NCI-H2107 treated with DMSO at 0.1 percent for 48 hours (cell line): ENCODE results near the gene TOMM5.

Source experiments
- DNase-seq: peaks from one replicate; lab custom pipeline; 2025; ENCODE audit not compliant: unreplicated experiment; lab: John Stamatoyannopoulos, UW

Gene TOMM5

DNA sequence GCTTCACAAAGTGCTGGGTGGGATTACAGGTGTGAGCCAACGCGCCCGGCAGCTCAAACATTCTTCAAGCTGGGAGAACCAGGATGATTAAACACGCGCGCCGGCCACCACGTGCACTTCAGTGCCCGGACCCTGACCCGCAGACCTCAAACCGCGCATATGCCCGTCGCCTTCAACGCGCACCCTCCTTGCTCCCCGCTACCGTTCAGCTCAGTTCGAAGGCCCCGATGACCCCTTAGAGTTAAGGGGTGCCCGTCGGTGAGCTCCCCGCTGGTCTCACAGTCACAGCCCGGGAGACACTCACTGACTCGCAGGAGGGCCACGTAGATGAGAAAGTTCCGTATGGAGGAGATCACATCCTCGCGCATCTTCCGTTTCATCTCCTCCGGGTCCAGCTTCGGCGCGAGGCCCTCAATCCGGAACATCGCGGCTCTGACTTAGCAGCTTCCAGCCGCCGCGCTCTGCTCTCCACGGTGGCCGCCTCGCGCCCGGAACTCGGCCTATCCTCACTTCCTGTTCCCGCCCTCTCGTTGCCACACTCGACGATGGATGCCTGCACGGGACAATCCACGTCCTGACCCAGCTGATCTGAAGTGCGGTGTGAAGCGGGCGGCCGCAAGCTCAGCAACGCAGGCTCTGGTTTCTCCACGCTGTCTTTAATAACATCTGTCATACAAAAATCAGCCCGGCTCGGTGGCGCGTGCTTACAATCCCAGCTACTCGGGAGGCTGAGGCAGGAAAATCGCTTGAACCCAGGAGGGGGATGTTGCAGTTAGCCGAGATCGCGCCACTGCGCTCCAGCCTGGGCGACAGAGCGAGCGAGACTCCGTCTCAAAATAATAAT is at the start of gene TOMM5:
TOMM5 (minus strand) TSS at position 490 of the 844 bp plus-strand sequence; CDS start at position 425, 65 bp downstream.
- peak; percentile 76 for DNase-seq

DNA sequence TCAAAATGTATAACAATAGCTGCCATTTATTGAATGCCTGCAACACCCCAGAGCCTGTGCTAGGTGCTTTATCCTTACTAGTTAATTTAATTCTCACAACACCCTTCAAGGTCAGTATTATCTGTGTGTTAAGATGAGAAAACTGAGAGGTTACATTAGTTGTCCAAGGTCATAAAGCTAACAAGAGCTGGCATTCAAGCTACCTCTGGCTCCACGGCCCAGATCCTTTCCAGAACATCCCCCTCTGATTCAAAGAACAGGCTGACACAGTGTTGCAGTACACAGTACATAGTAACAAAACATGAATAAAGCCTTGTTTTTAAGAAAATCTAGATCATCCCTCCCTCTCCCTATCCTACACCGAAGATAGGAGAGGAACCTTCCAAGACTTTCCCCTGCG is 48.9 kb upstream of the TOMM5 start:
- no peak for DNase-seq

DNA sequence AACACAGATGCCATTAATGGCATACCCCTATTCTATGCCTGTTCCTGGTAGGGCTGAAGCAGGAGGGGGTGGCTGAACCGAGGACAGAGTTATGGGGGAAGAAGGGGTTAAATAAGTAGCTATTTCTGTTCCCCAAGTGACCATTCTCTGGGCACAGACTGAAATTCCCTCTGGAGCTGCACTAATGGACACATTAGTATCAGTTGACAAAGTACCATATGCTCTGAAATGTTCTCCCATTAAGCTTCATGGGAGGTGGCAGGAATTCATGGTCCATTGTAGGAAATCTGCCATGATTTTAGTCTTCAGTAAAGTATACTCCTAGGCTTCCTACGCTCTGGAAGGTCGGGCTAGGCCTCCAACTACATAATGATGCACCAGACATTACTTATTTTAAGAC is 47.8 kb upstream of the TOMM5 start:
- DNase-seq = no peak

DNA sequence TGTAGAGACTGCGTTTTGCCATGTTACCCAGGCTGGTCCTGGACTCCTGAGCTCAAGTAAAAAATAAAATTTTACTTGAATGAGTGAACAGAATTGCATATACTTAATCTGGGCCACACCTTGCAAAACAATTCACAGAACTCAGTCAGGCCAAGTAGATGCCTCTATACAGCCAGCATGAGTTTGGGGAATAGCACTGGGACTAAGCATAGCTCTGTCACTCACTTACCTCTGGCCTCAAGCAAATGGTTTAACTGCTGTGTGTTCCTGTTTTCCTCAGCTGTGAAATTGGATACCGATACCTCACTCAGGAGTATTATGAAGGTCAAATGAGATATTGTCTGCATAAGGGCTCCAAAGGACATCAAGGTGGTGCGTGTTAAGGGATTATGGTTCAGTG is 47.4 kb upstream of the TOMM5 start:
- no peak for DNase-seq

DNA sequence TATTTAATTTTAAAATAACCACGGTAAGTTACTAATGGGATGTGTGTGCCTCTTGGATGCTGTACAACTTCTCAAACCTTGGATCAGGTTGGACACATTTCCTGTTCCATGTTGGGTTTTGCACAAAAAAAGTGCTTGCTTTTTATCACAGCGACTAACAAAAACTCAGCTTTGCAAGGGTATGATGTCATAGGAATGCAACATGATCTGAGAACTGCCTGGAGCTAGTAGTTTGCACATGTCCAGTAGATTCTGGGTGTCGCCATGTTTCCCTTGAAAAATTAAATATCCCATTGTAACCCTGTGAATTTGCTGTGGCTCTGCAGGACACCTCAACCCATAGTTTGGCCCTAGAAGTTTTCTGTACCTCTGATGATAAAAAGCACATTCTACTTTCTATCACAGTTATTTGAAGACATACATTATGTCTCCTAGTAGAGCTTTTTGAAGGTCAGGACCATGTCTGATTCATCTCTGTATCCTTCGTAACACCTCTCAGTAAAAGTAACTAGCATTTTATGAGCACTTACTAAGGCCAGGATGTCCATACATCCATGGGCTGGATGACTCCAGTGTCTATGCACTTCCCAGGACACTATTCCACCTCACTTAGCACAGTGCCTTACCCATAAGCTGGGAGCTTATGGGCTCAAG is 46.8 kb upstream of the TOMM5 start:
- DNase-seq = no peak

DNA sequence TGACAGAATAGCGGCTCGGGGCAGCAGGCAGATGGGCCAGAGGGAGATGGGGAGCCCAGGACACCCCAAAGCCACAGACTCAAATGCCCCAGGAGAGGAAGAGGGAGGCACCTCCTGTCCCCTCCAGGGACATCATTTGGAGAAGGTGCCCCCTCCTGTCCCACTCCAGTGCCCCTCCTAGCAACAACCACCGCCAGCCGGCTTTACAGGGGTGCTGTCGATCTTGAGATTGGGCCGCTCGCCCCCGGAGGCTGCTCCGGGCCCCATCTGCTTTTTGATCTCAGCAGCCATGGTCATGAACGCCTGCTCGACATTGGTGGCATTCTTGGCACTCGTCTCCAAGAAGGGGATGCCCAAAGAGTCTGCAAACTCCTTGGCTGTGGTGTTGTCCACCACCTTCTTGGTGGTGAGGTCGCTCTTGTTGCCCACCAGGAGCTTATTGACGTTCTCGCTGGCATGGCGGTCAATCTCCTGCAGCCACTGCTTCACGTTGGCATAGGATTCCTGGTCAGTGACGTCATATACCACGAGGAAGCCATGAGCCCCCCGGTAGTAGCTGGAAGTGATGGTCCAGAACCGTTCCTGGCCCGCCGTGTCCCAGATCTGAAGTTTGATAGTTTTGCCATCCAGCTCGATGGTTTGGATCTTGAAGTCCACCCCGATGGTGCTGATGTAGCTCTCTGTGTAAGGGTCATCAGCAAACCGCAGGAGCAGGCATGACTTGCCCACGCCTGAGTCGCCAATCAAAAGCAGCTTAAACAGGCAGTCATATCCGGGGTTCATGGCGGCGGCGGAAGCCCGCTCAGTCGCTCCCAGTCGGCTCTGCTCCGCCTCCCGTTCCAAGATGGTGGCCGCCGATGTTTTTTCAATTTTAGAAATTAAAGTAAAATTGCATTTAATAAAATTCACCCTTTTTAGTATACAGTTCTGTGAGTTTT is 44.4 kb upstream of the TOMM5 start:
- DNase-seq = no peak

DNA sequence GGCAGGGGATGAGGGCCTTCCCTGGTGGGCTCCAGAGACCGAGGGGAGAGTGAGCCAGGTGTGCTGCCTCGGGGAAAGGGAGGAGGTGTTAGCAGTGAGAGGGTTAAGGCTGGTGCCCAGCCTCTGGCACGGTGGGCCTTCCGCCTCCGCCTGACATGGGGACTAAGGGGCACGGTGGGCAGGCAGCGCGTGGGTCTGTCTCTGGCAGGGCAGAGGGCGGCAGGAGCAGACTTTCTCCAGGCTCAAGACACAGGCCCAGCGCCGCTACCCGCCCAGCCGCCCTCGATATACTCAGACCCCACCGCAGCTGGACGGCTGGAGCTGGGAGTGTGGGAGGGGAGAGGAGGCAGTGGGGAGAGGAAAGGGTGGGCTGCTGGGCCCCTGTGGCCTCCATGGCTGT is 43.4 kb upstream of the TOMM5 start:
- DNase-seq = no peak

DNA sequence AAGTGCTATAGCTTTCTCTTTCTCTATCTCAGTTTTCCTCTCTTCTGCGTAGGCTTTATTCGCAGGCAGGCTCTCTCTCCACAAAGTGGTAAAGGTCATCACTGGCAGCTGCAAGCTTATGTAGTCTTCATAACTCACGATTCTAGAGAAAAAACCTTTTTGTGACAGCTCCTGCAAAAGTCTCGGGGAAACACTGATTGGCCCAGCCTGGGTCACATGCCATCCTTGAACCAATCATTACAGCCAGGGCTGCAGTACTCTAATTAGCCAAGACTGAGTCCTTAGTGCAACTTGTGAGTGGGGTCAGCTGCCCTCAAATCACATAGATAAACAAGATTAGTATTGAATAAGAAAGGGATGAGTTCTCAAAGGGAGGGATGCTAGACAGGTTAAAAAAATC is 40.1 kb upstream of the TOMM5 start:
- DNase-seq = no peak

DNA sequence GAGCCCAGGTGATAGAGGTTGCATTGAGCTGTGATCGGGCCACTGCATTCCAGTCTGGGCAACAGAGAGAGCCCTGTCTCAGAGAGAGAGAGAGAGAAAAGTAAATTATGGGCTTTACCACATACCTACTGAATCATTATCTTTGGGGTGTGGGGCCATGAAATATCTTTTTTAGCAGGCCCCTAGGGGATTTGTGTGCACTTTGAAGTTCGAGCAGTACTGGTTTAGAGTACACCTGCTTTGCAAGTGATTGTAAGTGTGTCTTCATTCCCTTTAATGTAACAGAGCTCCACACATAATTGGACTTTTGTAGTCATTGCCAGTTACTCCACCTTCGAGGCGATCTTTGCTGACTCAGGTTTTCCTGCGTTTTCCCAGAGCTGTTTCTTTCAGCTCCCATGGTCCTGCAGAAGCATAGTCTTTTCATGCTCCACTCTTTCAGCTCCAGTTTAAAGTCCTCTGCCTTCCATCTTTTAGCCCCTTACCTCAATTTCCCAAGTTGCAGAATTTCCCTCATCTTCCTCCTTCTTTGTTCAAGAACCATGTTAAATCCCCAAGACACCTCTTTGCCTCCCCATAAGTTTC is 34.4 kb upstream of the TOMM5 start:
- peak; percentile 31 for DNase-seq

DNA sequence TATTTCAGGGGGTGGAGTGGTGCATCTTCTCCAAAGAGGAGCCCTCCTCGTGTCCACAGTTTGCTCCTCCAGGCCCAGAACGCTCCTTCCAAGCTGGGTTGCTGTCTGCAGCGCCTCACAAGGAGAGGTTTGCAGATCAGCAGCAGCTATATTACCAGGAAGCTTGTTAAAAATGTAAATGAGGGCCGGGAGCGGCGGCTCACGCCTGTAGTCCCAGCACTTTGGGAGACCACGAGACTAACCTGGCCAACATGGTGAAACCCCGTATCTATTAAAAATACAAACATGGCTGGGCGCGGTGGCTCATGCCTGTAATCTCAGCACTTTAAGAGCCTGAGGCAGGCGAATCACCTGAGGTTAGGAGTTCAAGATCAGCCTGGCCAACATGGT is 33.4 kb upstream of the TOMM5 start:
- DNase-seq = no peak

DNA sequence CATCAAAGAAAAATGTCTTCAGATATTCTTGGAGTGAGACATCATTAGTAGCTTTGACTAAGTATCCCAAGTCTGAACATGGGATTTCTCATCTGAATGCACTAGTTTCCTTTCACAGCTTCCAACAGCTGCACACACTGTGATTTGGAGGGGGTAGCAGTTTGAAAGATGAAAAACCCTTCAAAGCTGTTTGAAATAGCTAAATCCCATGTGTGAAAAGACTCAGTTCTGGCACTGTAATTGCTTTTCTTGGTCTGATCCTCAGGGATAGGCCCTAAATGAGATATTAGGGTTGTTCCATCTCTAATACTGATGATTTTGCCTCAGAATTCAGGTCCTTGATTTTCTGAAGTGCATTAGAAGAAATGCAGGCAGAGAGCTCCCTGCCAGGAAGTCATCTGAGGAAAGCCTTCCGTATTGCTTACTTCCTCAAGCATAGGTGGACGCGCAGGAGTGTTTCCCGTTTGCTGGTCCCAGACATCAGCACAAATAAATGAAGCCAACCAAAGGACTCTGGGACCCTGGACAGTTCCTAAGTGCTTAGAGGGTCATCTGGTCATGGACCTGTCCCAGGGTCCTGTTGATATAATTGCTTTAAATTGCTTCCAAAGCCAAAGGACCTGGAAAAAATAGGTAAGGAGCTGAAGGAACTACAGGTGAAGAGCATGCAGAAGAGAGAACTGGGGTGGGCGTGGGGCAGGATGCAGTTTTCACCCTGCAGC is 32.8 kb upstream of the TOMM5 start:
- DNase-seq = no peak

DNA sequence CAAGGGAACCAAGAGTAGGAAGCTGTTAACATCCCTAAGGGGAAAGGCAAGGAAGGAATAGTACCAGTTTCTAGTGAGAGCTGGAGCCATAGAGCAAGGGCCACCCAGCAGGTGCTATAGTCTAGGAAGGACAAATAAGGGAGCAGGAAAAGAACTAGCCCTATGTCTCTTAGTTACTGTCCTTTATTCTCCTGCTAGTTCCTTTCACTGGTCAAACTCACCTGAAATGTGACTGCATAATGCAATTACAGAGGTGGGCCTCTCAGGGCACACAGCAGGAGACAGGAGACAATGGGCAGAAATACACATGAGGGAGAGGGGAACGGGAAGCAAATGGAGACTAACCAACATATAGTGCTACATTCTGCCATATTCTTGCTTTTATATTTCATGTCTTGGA is 31.7 kb upstream of the TOMM5 start:
- DNase-seq = no peak

DNA sequence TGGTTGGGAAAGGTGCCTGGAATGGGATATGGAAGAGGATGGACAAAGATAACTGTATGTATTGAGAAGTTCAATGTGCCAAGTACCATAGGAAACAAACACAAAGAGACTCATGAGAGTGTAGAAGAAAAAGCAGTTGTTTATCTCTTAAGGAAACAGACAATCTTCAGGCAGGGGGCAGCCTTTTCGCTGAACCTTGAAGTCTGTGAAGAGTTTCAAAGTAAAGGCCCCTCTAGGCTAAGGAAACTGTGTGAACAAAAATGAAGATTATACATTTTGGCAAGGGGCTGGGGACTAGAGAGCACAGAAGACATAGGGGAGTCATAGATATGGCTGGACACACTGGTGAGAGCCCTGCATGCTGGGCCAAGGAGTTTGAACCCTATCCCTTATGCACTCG is 30.9 kb upstream of the TOMM5 start:
- no peak for DNase-seq

DNA sequence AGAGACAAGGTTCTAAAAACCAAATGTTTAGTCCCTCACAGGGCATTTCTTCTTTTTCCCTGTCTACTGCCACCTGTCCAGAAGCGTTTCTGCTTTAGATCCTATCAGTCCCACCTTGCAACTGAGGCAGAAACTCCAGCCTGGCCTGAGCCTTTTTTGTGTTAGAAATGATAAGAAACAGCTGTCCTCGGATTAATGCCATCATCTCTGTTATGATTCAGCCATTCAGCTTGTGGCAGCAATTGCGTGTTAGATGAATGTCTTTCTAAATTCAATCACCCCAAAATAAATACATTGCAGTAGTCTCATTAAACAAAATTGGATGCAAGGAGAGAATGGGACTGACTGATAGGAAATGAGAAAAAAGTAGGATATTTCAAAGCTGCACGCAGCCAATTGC is 30.1 kb upstream of the TOMM5 start:
- DNase-seq = no peak

DNA sequence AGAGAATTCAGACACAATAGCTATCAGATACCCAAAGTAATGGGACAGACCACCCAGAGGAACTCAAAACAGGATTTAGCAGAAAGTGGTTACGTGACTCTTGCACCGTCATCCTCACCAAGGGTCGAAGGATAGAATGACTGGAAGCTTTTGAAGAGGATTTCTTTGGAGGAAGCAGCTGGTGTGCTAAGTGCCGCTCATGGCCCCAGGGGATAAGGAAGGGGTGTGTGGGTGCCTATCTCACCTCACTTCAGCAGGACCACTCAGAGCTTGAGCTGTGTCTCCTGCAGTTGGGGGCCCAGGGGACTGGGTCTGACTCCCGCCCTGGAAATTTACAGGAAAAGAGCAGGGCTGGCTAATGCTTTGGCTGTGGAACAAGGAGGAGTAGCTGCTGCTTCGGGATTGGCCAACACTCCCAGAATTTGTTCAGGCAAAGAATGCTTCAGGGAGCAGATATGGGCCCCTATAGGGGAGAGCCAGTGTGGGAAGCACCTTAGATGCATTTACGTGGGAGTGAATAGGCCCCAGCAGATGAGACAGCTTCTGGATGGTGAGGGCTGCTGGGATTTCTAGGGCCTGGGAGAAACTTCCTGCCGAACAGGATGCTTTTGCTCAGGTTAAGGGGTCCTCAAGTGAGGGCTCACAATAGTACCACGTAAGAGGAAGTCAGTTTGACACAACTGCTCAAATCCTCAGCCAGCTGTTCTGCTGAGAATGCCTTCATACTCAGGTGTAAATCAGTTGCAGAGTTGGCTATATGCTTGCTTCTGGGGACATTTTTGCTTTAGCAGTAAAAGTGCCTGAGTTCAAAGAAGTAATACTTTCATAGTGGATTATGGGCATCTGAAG is 29.1 kb upstream of the TOMM5 start:
- peak; percentile 33 for DNase-seq

DNA sequence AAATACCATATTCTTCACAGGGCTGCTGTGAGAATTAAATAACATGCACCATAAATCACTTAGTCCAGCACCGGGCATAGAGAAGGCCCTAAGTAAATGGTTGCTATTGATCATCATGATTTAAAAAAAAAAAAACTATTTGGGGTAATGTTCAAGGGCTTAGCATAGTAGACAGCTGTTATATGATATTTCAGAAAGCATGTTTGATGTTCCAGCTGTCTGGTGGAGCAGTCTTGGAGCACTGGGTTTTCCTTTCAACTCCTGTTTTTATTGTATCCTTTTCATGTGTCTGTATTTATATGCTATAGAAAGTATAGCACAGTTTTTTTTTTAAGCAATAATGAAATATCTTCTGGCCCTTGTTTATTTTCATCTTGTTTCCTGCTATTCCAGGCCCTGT is 28.0 kb upstream of the TOMM5 start:
- DNase-seq = no peak

DNA sequence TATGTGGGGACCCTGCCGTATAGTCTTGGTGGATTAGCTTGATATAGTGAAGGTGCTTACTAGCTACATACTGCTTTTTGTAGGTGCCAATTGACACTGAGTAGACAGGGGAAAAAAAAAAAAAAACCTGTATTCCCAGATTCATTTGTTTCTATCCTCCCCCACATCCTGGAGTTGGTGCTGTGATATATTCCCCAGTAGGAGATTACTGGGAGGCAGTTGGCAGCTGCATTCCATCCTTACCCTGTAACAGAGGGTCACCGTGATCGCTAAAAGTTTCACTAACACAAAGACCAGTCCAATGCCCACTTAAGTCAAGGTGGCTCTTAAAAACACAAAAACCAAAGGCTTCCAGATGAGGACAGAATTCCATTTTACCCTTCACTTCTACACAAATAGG is 27.4 kb upstream of the TOMM5 start:
- no peak for DNase-seq

DNA sequence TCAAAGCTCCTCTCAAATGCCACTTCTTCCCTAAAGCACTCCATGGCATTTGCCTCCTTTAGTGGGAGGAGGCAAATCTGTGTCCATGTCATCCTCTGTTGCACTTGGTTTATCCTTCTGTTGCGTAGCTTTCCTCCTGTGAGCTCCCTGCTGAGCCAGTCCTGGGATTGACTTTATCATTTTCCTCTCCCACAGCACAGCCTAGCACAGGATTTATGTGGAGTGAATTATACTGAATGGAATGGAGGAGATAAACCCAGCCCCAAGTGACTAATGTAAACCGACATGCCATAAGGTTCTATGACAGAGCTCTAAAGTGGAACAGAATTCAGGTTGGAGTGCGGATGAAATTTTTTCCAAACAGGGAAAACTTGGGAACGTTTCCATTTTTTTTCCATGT is 26.4 kb upstream of the TOMM5 start:
- no peak for DNase-seq

DNA sequence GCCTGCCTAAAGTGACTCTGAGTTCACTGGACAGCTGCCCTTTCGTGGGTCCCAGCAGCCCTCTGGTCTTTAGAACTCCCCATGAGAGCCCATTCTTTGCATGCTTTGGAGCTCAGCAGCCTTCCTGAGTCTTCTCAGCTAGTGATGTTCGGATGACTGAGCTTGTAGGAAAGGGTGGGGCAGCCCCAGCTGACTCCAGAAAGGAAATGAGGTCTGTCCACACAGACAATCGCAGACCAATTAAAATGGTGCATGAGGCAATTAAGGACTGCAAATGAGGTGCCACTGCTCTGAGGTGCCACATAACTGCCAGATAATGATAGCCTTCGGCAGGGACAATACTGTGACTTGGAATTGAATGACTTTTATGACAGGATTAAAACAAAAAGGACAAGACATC is 25.4 kb upstream of the TOMM5 start:
- no peak for DNase-seq

DNA sequence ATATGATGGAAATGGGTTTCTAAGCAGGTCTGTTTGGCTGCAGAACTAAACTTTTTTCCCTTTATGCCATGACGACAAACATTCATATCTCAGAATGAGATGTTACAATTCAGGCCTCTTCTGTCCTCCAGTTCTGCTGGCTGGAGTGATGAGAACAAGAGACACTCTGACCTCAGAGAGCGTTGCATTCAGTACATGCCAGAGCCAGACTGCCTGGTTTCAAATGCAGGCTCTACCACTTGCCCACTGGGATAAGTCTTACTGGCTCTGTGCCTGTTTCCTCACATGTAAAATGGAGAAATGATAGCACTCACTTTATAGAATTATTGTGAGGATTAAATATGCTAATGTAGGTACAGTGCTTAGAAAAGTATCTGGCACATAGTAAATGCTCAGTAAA is 24.8 kb upstream of the TOMM5 start:
- no peak for DNase-seq
